Stimulated activated CD4-positive, alpha-beta T cell treated with anti-CD3 and anti-CD28 coated beads, TNF-alpha, amount 100 ng/mL, for 1 hour (primary cell): Measurements from ENCODE around the gene CELSR3.
A peak's percentile ranks its signal among the peaks of the same experiment; 100 is the strongest.

Experiments used
- DNase-seq, 3 donors: peaks; one replicate each; pipeline ENCODE4 v3.0.0-alpha.2; 2020; ENCODE audit warnings: low read depth in 3 of 3, low spot score in 1 of 3

The CELSR3 gene

DNA sequence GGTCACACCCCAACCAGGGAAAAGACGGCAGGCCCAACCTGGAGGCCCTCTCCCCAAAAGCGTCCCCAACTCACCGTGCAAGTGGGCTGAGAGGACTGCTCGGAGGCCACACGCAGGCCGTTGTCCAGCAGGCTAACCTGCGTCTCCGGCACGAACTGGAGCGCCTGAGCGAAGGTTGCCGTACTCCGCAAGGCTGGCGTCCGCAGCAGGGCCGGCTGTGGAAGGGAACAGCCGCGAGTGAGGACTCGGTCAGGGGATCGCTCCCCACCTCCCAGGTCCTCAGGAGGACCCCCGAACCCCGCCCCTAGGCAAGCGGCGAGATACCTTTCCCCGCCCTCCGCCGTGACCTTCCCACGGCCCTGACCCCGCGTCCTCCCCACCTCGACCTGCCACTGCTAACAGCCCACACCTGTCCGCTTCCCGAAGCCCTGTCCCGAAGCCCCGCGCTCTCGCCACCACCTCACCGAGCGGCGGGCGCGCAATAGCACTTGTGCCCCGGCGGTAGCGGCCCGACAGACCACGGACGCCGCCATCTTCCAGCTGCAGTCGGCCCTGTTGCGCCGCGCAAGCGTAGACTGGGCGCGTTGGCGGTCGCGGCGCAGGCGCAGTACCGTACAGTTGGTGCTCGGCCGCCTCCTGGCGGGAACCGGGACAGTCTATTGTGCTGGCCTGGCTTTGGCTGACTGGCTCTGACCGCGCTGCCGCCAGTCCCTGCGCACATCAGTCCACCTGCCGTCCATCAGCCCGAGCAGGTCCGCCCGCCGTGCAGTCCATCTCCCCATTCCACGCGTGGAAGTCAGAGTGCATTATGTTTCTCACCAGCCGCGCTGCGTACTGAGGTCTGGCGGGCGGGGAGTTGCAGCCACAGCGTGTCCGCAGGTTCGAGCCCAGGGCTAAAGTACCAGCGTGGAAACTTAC lies 53.3 kb downstream of the CELSR3 start, which contains the start of gene UQCRC1:
Gene UQCRC1, minus strand, starts transcription at position 559 of the 918 bp plus-strand sequence. Its CDS starts 26 bp downstream, at position 533.
- peak; percentile 80 to 87 (median 86) for DNase-seq

DNA sequence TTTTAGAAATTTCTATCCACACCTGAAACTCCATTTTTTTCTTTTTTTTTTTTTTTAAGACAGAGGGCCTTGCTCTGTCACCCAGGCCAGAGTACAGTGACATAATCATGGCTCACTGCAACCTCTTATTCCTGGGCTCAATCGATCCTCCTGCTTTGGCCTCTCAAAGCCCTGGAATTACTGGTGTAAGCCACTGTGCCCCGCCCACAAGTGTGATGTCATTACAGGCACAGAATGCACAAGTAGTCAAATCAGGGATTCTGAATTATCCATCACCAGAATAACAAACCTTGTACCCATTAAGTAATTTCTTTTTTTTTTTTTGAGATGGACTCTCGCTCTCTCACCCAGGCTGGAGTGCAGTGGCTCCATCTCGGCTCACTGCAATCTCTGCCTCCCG lies 55.2 kb downstream of the CELSR3 start:
- no peak for DNase-seq

- no peak for DNase-seq
Observed at GRCh38 chr3:48601622-48601994, 61.1 kb downstream of the CELSR3 start.

DNA sequence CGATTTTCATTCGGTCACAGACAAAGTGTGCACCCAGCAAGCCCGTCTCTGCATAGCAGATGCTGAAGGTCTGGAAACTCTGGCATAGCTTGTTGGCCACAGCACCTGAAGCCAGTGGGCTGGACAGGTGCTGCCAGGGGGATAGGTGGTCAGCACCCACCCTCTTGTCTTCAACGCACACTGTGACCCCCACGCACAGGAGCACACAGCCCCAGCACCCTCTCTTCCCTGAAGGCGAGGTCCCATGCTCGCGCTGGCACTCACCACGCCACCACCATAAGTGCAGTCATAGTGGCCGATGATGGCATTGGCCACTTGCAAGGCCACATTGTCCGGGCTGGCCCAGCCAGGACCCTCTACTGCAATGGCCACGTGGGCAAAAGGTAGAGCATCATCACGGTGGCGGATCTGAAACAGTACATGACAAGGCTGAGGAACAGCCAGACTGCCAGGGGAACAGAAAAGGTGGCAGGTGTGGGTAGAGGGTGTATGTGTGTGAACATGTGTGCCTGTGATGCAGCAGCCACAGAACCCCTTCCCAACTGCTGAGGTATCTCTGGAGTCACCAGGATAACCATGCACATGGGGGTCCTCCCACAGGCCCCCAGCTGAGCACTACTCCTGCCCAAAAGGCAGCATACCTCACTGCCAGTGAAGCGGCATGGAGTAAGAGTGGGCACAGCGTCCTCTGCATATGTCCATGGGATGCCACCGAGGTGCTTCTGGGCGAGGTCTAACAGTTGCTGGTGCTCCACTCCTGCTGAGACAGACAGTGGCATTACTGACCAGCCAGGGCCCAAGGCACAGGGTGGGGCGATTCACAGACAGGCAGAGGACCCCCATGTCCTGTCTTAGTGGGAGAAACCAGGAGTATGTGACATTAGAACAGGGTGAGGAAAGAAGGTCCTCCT lies 61.7 kb downstream of the CELSR3 start:
- no peak for DNase-seq

DNA sequence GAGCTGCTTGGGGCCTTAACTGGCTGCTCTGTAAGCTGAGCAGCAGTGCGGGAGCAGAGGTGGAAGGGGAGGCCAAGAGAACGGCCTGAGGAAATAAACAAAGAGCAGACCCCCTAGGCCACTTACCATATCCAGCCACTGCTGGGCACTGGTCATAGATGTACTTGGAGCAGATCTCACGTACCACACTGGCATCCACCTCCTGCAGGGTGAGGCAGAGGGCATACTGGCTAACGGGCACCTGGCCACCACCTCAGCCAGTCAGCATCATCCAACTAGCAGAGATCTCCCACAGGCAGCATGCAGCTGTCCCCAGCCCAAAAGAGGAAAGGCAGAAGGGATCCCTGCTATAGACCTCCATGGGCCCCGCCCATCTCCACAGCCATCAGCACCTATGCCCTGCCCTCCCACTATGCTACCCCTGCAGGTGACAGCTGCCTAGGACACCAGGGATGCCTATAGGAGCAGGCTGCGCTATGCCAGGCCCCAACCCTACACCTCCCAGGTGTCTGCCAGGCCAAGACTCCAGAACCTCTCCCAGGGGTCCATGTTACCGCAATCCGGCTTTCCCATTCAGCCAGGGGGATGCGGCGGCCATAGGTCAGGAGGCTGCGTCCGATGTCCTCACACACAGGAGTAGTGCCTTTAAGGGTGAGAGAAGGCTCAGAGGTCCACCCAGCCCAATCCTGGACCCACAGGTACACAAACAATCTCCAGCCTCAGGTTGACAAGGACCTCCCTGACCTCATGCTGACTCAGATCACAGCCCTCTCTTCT lies 63.0 kb downstream of the CELSR3 start:
- DNase-seq, result no peak

- DNase-seq, result no peak
Observed at GRCh38 chr3:48599077-48599501, 63.6 kb downstream of the CELSR3 start.

GRCh38 chr3:48598323-48599076 lies 64.2 kb downstream of the CELSR3 start:
- DNase-seq, result no peak

DNA sequence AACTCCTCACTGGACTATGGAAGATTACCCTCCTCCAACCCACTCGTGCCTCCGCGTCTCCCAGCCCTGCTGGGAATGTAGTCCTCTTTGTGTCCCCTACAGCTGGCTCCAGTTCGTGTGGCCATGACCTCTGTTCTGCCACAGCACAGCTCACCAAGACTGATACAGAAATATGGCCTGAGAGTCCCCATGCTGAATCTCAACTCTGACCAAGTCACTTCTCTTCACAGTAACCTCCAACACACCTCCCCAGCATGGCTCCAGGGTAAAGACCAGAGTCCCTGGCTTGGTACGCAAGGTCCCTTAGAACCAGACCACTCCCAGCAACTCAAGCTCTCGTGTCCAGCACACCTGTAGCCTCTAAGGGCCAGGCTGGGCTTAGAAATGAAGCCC lies 65.3 kb downstream of the CELSR3 start:
- DNase-seq, result no peak

- DNase-seq, result no peak
Observed at GRCh38 chr3:48596676-48597407, 65.8 kb downstream of the CELSR3 start.

GRCh38 chr3:48596157-48596556 lies 66.5 kb downstream of the CELSR3 start:
- DNase-seq, result no peak

DNA sequence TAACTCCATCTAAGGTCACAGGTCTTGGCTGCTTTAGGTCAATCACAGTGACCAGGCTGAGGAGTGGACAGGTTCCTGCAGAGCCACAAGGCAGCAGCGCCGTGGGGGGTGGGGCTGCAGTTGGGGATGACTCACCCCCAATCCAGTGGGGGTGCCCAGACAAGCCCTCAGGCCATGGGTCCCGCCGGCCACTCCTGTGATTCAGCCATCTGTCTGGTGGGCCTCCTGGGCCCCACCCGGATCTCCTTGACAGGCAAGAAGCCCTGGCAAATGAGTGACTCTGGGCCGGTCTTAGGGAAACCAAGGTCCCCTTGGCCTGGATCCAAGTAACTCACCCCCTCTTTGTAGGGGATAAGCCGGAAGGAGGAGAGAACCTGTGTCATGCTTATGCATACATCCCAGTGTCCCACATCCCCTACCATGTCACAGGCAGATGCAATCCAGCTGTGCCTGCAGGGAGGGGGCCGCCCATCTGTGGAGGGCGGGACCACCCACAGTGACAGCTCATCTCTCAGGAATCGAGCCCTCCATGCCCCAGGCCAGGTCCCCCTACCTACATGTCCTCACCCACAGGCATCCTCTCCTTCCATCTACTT lies 67.1 kb downstream of the CELSR3 start:
- no peak for DNase-seq

DNA sequence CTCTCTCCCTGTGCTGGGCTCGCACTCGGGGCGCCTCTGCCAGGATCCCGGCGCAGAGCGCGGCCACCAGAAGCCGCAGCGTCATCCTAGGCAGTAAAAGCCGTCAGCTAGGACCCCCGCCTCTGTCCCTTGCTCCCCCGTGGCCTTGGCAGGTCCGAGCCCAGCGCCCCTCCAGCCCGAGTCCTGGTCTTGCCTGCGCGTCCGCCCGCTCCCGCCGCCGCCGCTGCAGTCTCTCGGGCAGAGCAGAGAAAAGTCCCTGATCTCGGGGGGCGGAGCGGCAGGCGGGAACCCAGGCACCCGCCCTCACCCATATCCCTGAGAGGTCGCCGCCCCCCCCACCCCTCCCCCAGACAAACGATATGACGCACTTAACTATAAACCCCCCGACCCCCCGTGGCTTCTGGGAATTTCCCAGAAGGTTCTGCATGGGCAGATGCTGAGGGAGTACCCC lies 67.6 kb downstream of the CELSR3 start, which contains the start of gene COL7A1:
Gene COL7A1, minus strand, starts transcription at position 255 of the 451 bp plus-strand sequence. Its CDS starts 170 bp downstream, at position 85.
- DNase-seq, result no peak

- no peak for DNase-seq
Observed at GRCh38 chr3:48594417-48595049, 68.2 kb downstream of the CELSR3 start.

DNA sequence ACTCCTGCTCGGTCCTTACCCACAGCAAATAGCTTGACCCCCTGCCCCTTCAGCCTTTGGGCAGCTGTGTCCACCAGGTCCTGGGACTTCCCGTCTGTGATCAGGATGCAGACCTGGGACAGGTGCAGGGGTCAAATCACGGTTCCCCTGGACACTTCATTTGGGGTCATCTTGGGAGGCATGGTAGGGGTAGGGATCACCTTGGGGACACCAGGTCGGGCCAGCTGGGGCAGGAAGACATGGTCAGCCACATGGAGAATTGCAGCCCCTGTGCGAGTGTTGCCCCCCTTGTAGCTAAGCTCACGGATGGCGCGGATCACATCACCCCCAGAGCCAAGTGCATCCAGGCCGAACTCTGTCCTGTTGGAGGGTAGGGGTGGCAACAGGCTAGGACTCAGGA lies 69.3 kb downstream of the CELSR3 start:
- no peak for DNase-seq

DNA sequence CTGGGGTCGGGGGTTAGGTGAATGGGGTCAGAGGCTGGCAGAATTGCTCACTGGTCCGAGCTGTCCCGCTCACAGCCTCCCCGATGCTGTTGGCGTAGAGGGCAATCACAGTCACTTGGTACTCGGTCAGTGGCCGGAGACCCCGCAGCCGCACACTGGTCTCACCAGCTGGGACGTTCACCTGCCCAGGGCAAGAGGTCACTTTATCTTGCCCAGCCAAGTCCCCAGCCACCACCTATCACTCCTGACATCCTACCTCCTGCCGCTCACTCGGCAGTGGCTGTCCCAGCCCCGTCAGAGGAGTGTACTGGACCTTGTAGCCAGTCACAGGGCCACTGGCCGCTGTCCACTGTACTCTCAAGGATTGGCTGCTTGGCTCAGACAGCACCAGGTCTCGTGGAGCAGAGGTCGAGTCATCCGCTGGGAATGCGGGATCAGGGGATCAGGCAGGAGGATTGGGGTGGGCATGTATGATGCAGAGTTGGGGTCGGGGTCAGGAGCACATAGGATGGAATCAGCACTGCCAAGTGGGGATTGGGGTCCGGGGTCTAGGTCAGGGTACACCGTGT lies 70.1 kb downstream of the CELSR3 start:
- no peak for DNase-seq

- no peak for DNase-seq
Observed at GRCh38 chr3:48591886-48592518, 70.7 kb downstream of the CELSR3 start.

- no peak for DNase-seq
Observed at GRCh38 chr3:48591436-48591835, 71.2 kb downstream of the CELSR3 start.

GRCh38 chr3:48588230-48588629 lies 74.5 kb downstream of the CELSR3 start:
- DNase-seq, result no peak
